ENCODE results near the gene REN. TPM values are rescaled to one million over a fixed set of nuclear protein-coding genes. Genes with fewer than 3 reads are reported as not detected.

REN gene
- total RNA-seq, 1 donor from 2014 or later = 0.30 TPM

DNA sequence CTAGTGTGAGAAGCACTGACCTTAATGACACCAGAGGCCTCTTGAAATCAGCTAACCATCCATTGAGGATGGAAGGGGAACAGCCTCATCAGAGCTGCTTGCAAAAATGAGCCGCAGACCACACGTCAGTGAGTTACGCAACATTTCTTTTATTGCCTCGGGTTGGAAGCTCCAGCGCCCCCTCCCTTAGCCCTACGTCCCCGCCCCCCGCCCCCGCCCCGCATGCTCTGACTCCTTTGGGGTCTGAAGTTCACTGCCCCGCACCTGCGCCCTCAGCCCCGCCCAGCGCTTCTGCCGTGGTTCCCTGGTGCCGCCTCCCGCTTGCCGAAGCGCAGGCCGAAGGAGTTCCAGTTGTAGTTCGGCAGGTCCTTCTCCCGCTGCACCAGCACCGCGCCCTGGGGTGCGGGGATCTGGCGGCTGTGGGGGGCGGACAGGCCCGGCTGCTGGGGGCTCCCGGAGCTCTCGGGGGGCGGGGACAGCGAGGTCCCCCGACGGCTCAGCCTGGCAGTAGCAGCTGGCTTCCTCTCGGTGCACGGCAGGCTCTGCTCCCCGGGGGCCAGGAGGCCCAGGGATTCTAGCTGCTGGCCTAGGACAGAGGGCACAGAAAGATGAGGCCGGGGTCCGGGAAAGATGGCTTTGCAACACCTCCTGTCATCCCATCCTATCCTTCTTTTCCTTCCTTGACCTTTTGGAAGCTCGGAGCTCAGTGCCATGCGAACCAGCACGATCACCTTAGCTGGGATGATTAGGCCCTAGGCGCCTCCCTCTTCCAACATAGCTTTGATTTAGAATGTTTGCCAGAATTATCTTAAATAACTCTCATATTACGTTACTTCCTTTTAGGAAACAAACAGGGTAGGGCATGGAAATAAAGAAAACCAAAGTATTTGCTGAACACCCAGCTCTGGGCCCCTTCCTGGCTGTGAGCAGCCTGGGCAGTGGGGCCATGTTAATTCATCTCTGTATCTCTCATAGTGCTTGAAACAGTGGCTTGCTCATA, 24.4 kb upstream of the REN start:
- peak; percentile 68 for DNase-seq

DNA sequence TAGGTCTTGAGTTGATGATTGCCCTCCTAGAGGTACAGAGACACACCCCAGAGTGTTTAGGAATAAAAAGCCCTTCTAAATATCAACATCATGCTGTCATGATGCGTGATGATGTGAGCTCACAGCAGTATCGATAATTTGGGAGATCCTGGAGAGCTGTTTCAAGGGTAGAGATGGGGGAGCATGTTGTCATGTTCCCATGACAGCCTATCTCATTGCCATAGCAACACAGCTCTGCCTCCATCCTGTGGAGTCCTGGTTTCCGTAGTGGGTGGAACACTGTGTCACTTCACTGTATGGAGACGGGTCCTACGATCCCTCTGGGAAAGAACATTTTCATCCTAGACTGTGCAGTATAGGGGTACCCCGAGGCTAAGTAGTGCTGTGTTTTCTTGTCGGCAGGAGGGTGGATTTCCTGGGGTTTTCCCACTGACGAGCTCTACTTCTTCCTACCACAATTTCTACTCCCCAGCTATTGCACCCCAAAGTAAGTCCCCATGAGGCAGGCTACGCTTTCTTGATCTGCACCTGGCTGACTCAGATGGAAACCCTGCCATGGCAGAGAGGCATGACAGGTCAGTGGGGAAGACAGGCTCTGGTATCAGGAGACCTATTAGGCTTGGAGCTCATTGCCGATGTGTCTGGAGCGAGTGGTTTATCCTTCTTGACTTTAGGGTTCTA, 23.0 kb upstream of the REN start:
- no peak for DNase-seq

DNA sequence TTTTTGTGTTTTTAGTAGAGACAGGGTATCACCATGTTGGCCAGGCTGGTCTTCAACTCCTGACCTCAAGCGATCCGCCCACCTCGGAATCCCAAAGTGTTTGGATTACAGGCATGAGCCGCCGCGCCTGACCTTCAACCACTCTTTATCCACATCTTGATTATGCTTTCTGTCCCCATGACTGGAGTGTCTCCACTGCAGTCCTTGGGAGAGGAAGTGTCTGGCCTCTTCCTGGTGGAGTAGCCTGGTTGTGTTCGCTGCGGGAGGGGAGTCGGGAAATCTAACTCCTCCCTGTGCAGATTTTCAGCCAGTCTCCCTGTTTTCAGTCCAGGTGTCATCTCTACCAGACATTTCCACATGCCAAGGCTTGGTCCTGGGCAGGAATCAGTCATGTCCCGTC, 20.5 kb upstream of the REN start:
- DNase-seq = no peak

DNA sequence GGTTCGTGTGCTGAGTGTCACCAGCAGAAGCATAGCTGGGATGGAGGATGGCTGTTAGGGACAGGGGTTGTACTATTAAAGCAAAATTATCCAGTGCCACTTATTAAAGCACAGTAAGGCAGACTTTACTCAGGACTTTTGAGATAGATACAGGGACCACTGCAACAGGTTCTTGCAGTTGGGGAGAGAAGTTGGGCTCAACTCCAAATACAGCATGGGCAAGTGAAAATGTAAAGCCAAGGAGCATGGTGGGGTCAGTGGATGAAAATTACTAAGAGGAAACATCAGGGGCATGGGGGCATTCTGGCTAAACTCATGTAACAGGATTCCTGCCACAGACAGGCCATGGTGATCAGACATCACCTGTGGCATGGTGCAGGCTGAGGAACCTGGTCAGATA, 15.0 kb upstream of the REN start:
- no peak for DNase-seq

DNA sequence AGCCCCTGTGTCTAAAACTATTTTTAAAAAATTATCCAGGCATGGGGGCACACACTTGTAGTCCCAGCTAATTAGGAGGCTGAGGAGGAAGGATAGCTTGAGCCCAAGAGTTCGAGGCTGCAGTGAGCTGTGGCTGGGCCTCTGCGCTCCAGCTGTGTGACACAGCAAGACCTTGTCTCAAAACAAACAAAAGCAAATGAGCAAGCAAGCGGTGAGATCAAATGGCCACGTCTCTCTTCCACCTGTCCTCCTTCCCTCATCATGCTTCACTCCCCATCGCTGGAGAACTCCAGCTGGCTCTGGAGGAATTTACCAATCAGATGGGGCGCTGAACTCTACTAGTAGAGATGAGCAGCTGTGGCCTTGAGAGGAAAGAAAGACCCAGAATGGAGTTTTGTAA, 14.0 kb upstream of the REN start:
- DNase-seq = no peak

DNA sequence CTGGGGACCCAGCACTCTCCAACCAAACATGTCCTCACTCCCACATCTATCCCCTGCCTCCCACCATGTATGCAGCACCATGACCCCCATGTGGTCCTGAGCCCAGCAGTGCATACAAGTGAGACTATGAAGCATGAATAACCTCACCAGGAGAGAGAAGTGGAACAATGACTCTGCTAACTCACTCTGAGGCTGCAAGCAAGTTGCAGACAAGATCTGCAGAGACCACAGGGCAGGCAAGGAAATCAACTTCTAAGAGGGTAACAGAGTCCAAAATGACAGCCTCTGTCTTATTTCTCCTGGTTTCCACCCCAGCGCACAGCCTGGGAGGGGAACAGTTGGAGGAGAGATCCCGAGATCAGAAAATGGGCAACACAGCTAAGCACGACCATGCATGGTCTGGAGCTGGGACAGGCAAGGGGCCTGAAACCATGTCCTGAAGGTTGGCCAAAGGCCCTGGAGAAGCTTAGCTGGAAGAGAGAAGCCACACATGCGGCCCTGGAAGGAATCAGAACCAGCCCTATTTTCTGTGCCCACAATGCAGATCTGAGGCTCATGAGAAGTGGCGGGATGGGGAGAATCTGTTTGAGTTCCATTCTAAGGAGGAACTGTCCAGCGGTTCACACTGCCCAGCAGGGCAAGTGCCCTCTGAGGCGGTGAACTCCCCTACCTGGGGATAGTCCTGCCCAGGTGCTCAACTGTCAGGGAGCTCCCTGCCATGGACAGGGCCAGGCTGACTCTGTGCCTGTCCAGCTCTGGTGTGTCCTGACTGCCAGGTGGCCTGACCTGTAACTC, 12.5 kb upstream of the REN start:
- no peak for DNase-seq

DNA sequence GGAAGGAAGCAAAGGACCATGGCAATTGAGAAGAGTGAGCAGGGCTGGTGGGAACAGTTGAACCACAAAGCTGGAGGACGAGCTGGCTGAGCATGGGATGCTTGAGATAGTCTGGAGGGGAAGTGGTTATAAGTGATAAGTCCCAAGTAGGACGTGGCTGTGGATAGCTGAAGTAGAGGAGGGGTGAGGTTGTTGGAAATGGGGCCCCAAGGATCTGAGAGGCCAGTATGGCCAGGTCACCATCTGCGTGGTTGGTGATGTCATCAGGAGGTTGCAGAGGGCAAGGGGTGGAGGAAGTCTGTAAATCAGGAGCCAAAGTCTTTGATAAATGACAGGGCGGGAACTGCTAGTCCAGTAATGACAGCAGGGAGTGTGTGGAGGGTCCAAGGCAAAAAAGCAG, 11.0 kb upstream of the REN start:
- no peak for DNase-seq

DNA sequence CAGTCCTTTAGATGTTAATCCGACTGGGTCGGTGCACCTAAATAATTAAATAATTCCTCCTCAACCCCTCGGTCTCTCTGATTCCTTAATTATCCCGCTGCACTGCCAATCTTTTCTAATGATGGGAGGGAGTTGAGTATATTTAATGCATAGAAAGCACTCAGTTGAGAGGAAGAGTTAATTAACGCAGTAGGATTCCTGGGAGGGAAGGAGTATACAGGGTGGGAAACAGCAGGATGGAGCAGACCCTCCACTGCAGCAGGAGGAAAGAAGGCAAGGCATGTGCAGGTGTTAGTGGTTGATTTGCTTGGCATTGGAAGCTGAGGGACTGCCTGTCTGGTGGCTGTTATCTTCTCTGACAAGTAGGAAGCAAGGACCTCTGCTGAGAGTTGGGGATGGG, 9.9 kb upstream of the REN start:
- no peak for DNase-seq

DNA sequence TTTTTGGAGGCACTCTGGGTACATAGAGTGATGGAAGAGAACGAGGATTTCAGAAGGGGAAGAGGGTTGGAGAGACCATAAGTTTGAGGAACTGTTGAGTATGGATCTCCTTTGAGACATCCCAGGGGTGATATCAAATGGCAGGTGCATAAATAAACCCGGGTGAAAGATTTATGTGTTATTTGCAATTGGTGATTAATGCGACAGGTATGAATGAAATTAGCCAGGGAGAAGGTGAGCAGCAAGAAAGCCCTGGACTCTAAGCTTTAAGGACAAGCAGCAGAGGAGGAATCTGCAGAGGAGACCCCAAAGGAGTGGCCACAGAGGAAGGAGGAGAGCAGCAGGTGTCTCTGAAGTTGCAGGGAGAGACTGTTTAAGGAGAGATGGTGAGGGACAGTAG, 8.8 kb upstream of the REN start:
- no peak for DNase-seq

DNA sequence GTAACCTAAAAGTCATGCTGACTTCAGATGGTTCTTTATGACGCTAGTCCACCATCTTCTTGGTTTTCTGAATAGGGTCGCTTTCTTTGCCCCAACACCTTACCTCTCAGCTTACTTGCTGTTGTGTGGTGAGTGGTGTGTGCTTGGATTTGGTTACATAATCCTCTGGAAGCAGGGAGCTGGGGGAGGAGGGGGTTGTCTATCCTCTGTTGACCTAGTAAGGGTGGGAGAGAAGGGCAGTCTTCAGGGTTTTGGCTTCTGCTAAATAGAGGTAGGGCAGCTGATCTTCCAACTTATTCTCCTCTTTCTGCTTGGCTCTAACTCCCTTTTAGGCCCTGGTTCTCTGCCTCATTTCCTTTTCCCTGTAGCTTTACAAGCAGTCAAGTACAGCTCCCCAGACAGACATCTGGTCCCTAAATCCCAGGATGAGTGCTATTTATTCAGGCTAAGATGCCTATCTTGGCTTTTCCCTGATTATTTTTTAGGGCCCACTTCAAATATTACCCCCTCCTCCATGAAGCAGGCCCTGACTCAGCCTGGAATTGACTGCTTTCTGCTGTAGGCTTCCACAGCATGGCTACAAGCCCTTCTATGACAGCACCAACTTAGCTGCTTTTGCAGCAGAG, 6.4 kb upstream of the REN start:
- DNase-seq = no peak

DNA sequence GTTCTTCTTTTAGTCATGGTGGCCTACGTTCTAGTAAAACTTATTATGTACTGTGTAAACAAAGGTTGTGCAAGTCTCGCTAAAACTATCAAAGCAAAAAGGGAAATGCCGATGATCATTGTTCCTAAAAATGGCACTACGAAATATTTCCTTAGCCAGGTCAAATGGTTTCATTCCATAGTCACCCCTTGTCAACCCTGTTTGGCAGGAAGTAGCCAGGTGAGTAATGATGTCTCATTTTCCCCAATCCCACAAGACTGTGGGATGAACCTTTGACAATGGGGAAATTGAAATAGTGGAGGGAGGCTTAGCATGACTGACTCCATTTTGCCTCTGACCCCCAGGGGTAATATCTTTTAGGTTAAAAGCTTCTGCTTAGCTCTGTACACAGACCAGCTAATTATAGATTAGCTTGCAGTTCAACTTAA, 5.6 kb upstream of the REN start:
- DNase-seq = no peak

DNA sequence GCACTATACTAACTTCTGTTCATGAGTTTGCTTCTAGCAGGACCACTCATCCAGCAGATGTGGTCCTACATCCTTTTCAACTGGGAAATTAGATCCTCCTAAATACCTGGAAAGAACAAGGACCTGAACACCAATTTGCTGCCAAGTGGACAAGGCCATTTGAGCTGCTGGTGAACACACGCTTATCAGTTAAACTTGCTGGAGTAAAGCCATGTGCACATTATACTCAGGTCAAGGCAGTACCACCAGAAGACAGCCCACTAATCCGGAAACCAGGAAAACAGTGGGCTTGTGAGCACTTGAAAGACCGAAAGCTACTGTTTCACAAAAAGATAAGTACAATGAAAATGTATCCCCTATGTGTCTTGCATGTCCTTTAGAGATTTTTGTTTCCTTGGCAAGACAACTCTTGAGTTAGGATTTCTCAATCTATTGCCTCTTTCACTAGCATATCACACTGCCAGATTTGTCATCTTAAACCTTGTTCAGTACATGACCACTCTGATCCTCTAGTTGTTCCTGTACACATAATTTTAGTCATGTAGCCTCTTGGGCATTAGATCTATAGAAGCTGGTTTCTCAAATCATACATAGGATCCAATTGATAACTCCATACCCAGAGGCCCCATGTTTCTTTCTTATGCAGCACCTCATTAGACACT, 4.5 kb upstream of the REN start:
- DNase-seq = no peak

DNA sequence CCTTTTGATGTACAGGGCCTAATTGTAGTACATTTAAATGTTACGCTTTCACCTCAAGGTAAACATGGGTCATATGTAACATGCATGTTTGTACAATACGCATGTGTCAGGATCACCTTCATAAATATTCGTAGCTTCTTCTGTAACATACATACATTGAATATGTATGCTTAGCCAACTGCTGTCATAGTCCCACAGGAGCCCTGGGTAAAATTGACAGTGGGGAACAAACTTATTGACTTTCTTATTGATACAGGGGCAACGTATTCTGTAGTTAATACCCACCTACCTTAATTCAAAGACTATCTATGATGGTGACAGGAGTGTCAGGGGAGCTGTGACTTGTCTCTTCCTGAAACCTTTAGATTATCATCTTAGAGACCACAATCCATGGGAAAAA, 3.7 kb upstream of the REN start:
- DNase-seq = no peak

DNA sequence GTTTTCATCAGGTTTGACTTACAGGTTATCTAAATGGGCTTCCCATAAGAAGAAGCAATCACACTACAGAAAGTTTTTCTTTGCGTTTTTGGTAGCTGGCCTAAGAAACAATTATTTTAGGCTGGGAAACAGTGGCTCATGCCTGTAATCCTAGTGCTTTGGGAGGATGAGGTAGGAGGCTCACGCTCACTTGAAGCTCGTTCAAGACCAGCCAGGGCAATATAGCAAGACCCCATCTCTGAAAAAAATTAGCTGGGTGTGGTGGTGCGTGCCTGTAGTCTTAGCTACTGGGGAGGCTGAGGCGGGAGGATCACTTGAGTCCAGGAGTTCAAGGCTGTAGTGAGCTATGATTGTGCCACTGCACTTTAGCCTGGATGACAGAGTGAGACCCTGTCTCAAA, 1.6 kb upstream of the REN start:
- no peak for DNase-seq

DNA sequence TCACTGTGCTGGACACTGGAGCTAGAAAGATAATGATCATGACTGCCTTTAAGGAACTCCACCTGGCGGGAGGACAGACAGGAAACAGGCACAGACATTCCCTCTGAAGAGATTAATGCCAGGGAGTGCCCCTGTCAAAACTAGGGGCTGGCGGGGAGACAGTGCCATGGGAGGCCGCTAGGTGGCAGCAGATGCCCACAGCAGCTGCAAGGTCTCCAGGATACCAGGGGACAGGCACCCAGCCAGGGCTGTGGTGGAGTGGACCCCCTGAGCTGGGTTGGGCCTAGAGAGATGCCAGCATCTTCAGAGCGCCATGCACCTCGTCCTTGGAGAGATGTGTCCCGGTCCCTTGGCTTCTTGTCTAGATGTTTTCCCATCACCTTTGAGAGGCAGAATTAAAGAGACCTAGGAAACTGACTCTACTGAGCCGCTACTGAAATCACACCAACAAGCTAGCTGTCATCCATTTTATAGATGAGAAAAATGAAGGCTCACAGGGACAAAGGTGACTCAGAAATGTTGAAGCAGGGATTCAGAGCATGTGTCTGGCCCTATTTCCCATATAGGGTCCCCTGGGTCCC, 3.6 kb downstream of the REN start:
- DNase-seq = peak; percentile 37

DNA sequence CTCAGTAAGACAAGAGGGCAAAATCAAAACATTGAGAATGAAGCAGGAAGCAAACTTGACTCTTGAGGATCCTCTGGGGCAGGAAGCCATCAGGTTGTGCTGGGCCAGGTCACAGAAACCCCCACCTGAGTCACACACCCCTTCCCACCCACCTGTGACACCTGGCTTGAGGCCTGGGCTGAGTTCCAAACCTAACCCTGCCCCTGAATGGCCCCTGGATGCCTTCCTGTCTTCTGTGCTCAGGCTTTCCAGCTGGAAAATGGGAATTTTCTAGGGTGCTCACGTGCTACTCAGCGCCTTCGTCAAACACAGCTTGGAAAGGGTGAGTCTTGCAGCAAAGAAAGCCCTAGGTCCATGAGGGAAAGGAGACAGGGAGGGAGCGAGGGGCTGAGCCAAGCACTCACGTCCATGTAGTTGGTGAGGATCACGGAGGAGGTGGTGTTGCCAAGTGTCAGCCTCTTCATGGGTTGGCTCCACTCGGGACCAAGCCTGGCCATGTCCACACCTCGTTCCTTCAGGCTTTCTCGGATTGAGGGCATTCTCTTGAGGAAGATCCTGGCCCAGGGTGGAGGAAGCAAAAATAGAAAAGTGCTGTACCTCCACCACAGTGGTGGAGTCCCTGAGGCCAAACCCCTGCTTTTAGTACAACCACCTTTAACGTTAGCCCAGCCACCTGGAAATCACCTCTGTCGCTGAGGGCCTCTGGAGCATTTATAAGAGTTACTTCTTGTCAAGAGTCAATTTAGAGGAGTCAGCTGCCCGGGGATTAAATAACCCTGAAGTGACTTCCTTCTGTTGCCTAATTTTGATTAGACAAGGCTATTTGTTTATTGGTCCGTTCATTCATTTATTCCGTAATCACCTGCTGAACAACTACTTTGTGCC, 4.3 kb downstream of the REN start:
- DNase-seq = no peak

DNA sequence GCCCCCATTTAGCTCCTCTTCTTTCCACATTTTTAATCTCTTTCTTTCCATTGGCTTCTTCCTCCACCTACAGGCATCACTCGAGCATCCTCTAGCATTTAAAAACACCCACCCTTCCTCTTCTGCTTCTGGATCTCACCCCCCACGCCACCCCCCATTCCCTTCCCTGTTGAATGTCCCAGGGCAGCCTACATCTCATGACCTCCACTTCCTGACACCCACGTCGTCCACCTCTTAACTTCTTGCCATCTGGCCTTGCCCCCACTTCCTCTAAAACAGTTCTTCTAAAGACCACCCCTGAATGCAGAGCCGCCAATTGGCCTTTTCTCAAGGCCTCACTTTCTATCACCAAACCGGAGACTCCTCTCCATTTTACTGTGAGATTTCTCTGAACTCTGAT, 8.2 kb downstream of the REN start:
- DNase-seq = no peak

DNA sequence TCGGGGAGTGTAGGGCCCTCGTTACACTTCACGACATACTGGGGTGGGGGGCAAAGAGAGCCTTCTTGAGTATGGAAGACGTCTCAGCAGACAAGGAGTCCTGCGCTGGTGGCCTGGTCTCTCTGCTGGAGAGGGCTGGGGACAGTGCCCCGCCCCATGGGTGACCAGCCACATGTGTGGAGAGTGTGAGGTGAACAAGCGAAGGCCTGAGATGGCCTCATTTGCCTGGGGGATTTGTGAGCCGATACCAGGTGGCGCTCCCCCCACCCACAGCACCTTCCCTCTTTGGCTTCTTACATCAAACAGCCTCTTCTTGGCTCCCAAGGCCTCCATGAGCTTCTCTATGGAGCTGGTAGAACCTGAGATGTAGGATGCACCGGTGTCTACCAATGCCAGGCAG, 10.3 kb downstream of the REN start:
- no peak for DNase-seq

DNA sequence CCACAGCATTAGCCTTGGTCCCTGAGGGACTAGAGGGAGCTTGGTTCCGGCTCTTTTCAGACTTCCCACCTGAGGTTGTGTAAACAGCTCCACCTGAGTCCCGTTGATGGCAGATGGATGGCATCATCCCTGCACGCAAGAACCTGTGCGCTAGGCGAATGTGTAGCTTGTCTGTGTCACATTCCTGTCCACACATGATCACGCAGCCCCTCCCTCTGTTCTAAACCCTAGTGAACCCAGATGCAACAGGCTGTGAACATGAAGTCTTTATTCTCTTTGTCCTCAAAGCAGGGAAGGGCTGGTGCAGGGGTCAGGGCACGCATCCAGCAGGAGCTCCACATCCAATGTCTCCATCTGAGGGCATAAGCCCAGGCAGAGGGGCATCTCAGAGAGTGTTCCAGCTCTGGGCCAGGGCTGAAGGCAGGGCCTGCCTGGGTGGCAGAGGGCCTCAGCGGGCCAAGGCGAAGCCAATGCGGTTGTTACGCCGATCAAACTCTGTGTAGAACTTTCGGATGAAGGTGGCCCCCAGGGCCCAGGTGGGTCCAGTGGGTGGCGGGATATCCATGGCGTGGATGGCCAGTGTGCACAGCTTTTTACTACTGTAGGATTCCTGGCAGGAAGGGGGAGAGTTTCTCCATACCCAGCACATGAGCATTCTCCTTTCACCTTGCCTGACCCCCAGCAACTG, 11.4 kb downstream of the REN start:
- DNase-seq = peak; percentile 6

DNA sequence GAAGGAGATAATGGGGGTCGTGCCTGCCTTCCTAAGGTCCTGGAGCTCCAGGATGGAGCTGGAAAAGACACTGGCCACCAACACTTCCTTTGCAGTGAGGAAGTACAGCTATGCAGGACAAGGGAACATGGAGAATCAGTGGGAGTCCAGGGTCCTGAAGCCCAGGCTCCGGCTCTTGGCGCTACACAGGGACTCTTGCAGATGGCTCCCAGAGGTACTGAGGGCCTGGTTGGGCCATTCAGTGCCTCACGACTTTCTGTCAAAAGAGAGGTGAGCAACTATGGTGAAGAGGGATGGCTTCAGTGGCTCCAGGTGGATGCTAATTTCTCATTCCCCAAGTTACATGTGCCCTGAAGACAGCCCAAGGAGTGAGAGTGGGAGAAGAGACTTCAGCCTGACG, 12.5 kb downstream of the REN start:
- no peak for DNase-seq
